Trophoblast cell (in vitro differentiated cells and primary cell): ENCODE results near the gene GRAMD4.

ENCODE experiments used
- DNase-seq, 2 donors: peaks; one replicate each; pipeline ENCODE4 v3.0.0-alpha.2; 2016
- H2AFZ ChIP-seq: 2 replicates; pipeline ENCODE4 v1.6.1; 2013; ENCODE audit warnings: low read length, moderate library complexity, mild to moderate bottlenecking; ENCODE audit not compliant: insufficient read depth, poor library complexity
- H2AK5ac ChIP-seq: 2 replicates; pipeline ENCODE4 v1.6.1; 2013; ENCODE audit warnings: mild to moderate bottlenecking, low read length
- H2BK120ac ChIP-seq: 2 replicates; pipeline ENCODE4 v1.6.1; 2013; ENCODE audit warnings: low read length, mild to moderate bottlenecking, moderate library complexity; ENCODE audit not compliant: insufficient read depth, poor library complexity
- H2BK12ac ChIP-seq: 2 replicates; pipeline ENCODE4 v1.6.1; 2013; ENCODE audit warnings: mild to moderate bottlenecking, low read length, moderate library complexity
- H2BK5ac ChIP-seq: 2 replicates; pipeline ENCODE4 v1.6.1; 2013; ENCODE audit warnings: low read length, low read depth, moderate library complexity, mild to moderate bottlenecking; ENCODE audit not compliant: poor library complexity
- H3K14ac ChIP-seq: 2 replicates; pipeline ENCODE4 v1.6.1; 2013; ENCODE audit warnings: mild to moderate bottlenecking, low read length
- H3K18ac ChIP-seq: 2 replicates; pipeline ENCODE4 v1.6.1; 2013; ENCODE audit warnings: mild to moderate bottlenecking, low read length
- H3K23ac ChIP-seq: 2 replicates; pipeline ENCODE4 v1.6.1; 2013; ENCODE audit warnings: low read length
- H3K27ac ChIP-seq: 2 replicates; pipeline ENCODE4 v1.5.1; 2013; ENCODE audit warnings: low read depth, mild to moderate bottlenecking, inconsistent platforms, low read length, moderate library complexity
- H3K27me3 ChIP-seq: 2 replicates; pipeline ENCODE4 v1.6.1; 2013; ENCODE audit warnings: inconsistent platforms, mild to moderate bottlenecking, low read length, moderate library complexity; ENCODE audit not compliant: insufficient read depth
- H3K36me3 ChIP-seq, 2 experiments: 1 replicate in 1 of 2; 2 replicates in 1 of 2; pipeline ENCODE4 v1.6.1; 2013; ENCODE audit warnings: low read length in 2 of 2, mild to moderate bottlenecking in 2 of 2, moderate library complexity in 1 of 2; ENCODE audit not compliant: insufficient read depth in 2 of 2, control insufficient read depth in 1 of 2
- H3K4ac ChIP-seq: 2 replicates; pipeline ENCODE4 v1.6.1; 2013; ENCODE audit warnings: low read depth, mild to moderate bottlenecking, low read length, moderate library complexity
- H3K4me1 ChIP-seq, 2 experiments: 1 replicate in 1 of 2; 2 replicates in 1 of 2; pipeline ENCODE4 v1.6.1; 2013; ENCODE audit warnings: low read length in 2 of 2, mild to moderate bottlenecking in 2 of 2, moderate library complexity in 1 of 2; ENCODE audit not compliant: insufficient read depth in 2 of 2, control insufficient read depth in 1 of 2
- H3K4me2 ChIP-seq: 2 replicates; pipeline ENCODE4 v1.6.1; 2013; ENCODE audit warnings: inconsistent platforms, mild to moderate bottlenecking, low read length, moderate library complexity
- H3K4me3 ChIP-seq: 2 replicates; pipeline ENCODE4 v1.5.1; 2013; ENCODE audit warnings: mild to moderate bottlenecking, low read depth, low read length, inconsistent platforms
- H3K79me1 ChIP-seq: one replicate; pipeline ENCODE4 v1.6.1; 2013; ENCODE audit warnings: low read length
- H3K79me2 ChIP-seq: 2 replicates; pipeline ENCODE4 v1.6.1; 2013; ENCODE audit warnings: low read length, mild to moderate bottlenecking; ENCODE audit not compliant: control insufficient read depth, insufficient read depth, poor library complexity
- H3K9ac ChIP-seq: 2 replicates; pipeline ENCODE4 v1.6.1; 2013; ENCODE audit warnings: mild to moderate bottlenecking, low read length
- H3K9me3 ChIP-seq: 2 replicates; pipeline ENCODE4 v1.6.1; 2013; ENCODE audit warnings: low read depth, mild to moderate bottlenecking, control low read depth, inconsistent platforms, low read length; ENCODE audit not compliant: insufficient read depth
- H4K12ac ChIP-seq: 2 replicates; pipeline ENCODE4 v1.6.1; 2013; ENCODE audit warnings: low read depth, mild to moderate bottlenecking, low read length, moderate library complexity
- H4K8ac ChIP-seq: 2 replicates; pipeline ENCODE4 v1.6.1; 2013; ENCODE audit warnings: low read depth, mild to moderate bottlenecking, low read length, moderate library complexity
- H4K91ac ChIP-seq: one replicate; pipeline ENCODE4 v1.6.1; 2013; ENCODE audit warnings: low read depth, mild to moderate bottlenecking, low read length, moderate library complexity
- WGBS: extraction: QIAGEN DNeasy Blood & Tissue Kit; methylation state at CpG from one replicate; pipeline ENCODE4 v1.1.7; 2013; ENCODE audit warnings: missing lambda C conversion rate; ENCODE audit not compliant: insufficient read length, insufficient coverage; ENCODE audit errors: extremely low coverage; 5-methylcytosine and 5-hydroxymethylcytosine counted together

The GRAMD4 gene

GRCh38 chr22:46649141-46650077 lies 29.2 kb downstream of the GRAMD4 start:
- no peak overlapping the region for H3K4me2 ChIP-seq
- WGBS: no CpG with 5 or more reads among the region's 25 CpGs
- H3K9me3 ChIP-seq: peaks cover 2% of the 10 kb centered on the region
- no peak overlapping the region for H3K27ac ChIP-seq
- DNase-seq: no peak
- no peak overlapping the region for H2BK120ac ChIP-seq
- no peaks in the 10 kb centered on the region for H3K79me2 ChIP-seq
- no peak overlapping the region for H4K8ac ChIP-seq
- H3K9ac ChIP-seq: no peak overlapping the region
- H3K79me1 ChIP-seq: no peaks in the 10 kb centered on the region
- H3K23ac ChIP-seq: no peak overlapping the region
- no peak overlapping the region for H4K91ac ChIP-seq
- H2AK5ac ChIP-seq: no peak overlapping the region
- no peak overlapping the region for H2AFZ ChIP-seq
- no peak overlapping the region for H2BK12ac ChIP-seq
- H3K14ac ChIP-seq: no peak overlapping the region
- no peak overlapping the region for H3K4me3 ChIP-seq
- no peaks in the 10 kb centered on the region for H3K36me3 ChIP-seq
- H3K27me3 ChIP-seq: no peaks in the 10 kb centered on the region
- H4K12ac ChIP-seq: no peak overlapping the region
- peaks cover 3 to 8% of the 10 kb centered on the region in 2 experiments for H3K4me1 ChIP-seq
- no peak overlapping the region for H3K4ac ChIP-seq
- no peak overlapping the region for H3K18ac ChIP-seq
- H2BK5ac ChIP-seq: no peak overlapping the region

- H4K8ac ChIP-seq: no peak overlapping the region
- DNase-seq: no peak
- no peak overlapping the region for H2AK5ac ChIP-seq
- no peak overlapping the region for H3K27ac ChIP-seq
- H3K9me3 ChIP-seq: peaks cover 2% of the 10 kb centered on the region
- H4K12ac ChIP-seq: no peak overlapping the region
- no peak overlapping the region for H3K23ac ChIP-seq
- H3K18ac ChIP-seq: no peak overlapping the region
- no peak overlapping the region for H2BK120ac ChIP-seq
- H3K79me1 ChIP-seq: no peaks in the 10 kb centered on the region
- peak overlapping the region; percentile 1 for H2AFZ ChIP-seq
- no peak overlapping the region for H3K4me3 ChIP-seq
- no peak overlapping the region for H3K9ac ChIP-seq
- no peak overlapping the region for H3K4me2 ChIP-seq
- H3K36me3 ChIP-seq: no peaks in the 10 kb centered on the region
- no peak overlapping the region for H2BK5ac ChIP-seq
- no peak overlapping the region for H3K4ac ChIP-seq
- no CpG with 5 or more reads among the region's 25 CpGs for WGBS
- H3K4me1 ChIP-seq: peaks cover 3 to 8% of the 10 kb centered on the region in 2 experiments
- no peak overlapping the region for H4K91ac ChIP-seq
- no peaks in the 10 kb centered on the region for H3K79me2 ChIP-seq
- no peaks in the 10 kb centered on the region for H3K27me3 ChIP-seq
- no peak overlapping the region for H2BK12ac ChIP-seq
- H3K14ac ChIP-seq: no peak overlapping the region
Measured at GRCh38 chr22:46650078-46650810, 30.1 kb downstream of the GRAMD4 start.

GRCh38 chr22:46651316-46651715 lies 31.1 kb downstream of the GRAMD4 start:
- H3K27me3 ChIP-seq: no peaks in the 10 kb centered on the region
- no peak for DNase-seq
- no CpG with 5 or more reads among the region's 16 CpGs for WGBS
- no peak overlapping the region for H3K9ac ChIP-seq
- H3K4me2 ChIP-seq: no peak overlapping the region
- no peak overlapping the region for H3K4ac ChIP-seq
- H3K4me1 ChIP-seq: peaks cover 3 to 8% of the 10 kb centered on the region in 2 experiments
- H2AK5ac ChIP-seq: no peak overlapping the region
- H4K8ac ChIP-seq: no peak overlapping the region
- no peak overlapping the region for H2BK12ac ChIP-seq
- H3K23ac ChIP-seq: no peak overlapping the region
- no peak overlapping the region for H3K4me3 ChIP-seq
- no peak overlapping the region for H3K14ac ChIP-seq
- no peak overlapping the region for H2BK120ac ChIP-seq
- H4K12ac ChIP-seq: no peak overlapping the region
- H2BK5ac ChIP-seq: no peak overlapping the region
- H2AFZ ChIP-seq: no peak overlapping the region
- H3K79me1 ChIP-seq: no peaks in the 10 kb centered on the region
- no peak overlapping the region for H3K18ac ChIP-seq
- H3K27ac ChIP-seq: no peak overlapping the region
- peaks cover 2% of the 10 kb centered on the region for H3K9me3 ChIP-seq
- no peaks in the 10 kb centered on the region for H3K79me2 ChIP-seq
- no peaks in the 10 kb centered on the region for H3K36me3 ChIP-seq
- no peak overlapping the region for H4K91ac ChIP-seq

- H4K91ac ChIP-seq: no peak overlapping the region
- H3K14ac ChIP-seq: no peak overlapping the region
- no peak overlapping the region for H3K9ac ChIP-seq
- H3K4me2 ChIP-seq: no peak overlapping the region
- H3K79me1 ChIP-seq: no peaks in the 10 kb centered on the region
- H3K4me3 ChIP-seq: no peak overlapping the region
- H3K9me3 ChIP-seq: peaks cover 2% of the 10 kb centered on the region
- DNase-seq: no peak
- H3K27me3 ChIP-seq: no peaks in the 10 kb centered on the region
- peaks cover 3 to 8% of the 10 kb centered on the region in 2 experiments for H3K4me1 ChIP-seq
- no peak overlapping the region for H2AK5ac ChIP-seq
- H3K18ac ChIP-seq: no peak overlapping the region
- no peak overlapping the region for H2BK5ac ChIP-seq
- H3K4ac ChIP-seq: no peak overlapping the region
- H3K23ac ChIP-seq: no peak overlapping the region
- no peak overlapping the region for H4K12ac ChIP-seq
- no peak overlapping the region for H4K8ac ChIP-seq
- no peaks in the 10 kb centered on the region for H3K36me3 ChIP-seq
- H2BK120ac ChIP-seq: no peak overlapping the region
- H2AFZ ChIP-seq: no peak overlapping the region
- no peak overlapping the region for H3K27ac ChIP-seq
- H3K79me2 ChIP-seq: no peaks in the 10 kb centered on the region
- H2BK12ac ChIP-seq: no peak overlapping the region
- WGBS: no CpG with 5 or more reads among the region's 22 CpGs
Measured at GRCh38 chr22:46652081-46652846, 32.1 kb downstream of the GRAMD4 start.
